NCI-H524 treated with DMSO at 0.1 percent for 48 hours (cell line): ENCODE measurements around the gene OR4K17.
"Not testable (repeated sequence)": the region's sequence is repeated elsewhere in the genome, so short reads cannot be mapped to it uniquely, and the experiment has no call there.

Source experiments
- DNase-seq: peaks from one replicate; lab custom pipeline; 2025; lab: John Stamatoyannopoulos, UW

OR4K17 gene, protein sequence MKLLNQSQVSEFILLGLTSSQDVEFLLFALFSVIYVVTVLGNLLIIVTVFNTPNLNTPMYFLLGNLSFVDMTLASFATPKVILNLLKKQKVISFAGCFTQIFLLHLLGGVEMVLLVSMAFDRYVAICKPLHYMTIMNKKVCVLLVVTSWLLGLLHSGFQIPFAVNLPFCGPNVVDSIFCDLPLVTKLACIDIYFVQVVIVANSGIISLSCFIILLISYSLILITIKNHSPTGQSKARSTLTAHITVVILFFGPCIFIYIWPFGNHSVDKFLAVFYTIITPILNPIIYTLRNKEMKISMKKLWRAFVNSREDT

DNA sequence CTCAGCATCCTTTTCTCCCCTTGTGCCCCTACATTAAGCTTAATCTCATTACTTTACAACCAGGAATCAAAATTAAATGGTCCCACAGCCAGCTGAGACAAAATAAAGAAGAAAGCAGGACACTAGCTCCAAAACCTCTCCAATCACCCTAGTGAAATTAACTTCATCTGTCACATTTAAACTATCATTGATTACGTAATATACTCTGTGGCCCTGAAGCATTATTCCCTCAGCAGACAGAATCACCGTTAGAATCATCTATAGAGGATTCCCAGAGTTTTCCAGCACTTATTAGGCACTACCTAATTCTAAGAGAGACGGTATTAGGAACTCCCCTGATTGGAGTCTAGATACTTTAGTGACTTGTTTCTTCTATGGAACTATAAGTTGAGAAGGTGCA is at the start of gene OR4K17:
OR4K17 (plus strand) TSS at position 302 of the 400 bp plus-strand sequence. CDS start 6,761 bp downstream, outside the sequence.
- DNase-seq = no peak

DNA sequence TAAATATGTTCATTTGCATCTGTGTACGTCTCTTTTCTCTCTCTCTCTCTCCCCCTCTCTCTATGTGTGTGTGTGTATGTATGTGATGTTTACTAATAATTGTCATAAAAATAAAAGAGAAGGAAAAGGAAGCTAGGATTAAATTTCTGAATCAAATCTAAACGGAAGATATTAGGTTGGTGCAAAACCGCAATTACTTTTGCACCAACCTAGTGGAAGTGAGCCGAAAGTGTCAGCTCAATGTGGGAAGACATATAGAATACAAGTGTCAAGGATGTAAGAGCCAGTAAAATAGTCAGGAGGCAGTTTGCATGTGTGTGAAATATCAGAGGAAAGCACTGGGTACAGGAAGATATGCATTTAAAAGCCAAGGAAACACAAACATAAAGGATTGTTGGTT is 18.5 kb upstream of the OR4K17 start:
- DNase-seq = no peak

DNA sequence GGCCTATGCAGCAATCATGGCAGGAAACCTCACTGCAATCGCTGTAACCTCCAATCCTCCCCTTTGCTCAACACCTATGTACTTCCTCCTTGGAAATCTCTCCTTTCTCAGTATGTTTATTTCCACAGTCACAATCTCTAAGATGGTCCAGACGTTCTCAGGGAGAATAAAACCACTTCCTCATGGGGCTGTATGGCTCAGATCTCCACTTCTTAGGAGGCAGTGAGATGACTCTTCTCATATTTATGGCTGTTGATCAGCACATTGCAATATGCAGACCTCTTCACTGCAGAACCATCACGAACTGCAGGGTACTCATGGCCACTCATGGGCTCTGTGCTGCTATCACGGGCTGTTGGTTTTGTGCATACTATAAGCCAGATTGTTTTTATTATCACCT is 17.1 kb upstream of the OR4K17 start:
- DNase-seq = no peak

DNA sequence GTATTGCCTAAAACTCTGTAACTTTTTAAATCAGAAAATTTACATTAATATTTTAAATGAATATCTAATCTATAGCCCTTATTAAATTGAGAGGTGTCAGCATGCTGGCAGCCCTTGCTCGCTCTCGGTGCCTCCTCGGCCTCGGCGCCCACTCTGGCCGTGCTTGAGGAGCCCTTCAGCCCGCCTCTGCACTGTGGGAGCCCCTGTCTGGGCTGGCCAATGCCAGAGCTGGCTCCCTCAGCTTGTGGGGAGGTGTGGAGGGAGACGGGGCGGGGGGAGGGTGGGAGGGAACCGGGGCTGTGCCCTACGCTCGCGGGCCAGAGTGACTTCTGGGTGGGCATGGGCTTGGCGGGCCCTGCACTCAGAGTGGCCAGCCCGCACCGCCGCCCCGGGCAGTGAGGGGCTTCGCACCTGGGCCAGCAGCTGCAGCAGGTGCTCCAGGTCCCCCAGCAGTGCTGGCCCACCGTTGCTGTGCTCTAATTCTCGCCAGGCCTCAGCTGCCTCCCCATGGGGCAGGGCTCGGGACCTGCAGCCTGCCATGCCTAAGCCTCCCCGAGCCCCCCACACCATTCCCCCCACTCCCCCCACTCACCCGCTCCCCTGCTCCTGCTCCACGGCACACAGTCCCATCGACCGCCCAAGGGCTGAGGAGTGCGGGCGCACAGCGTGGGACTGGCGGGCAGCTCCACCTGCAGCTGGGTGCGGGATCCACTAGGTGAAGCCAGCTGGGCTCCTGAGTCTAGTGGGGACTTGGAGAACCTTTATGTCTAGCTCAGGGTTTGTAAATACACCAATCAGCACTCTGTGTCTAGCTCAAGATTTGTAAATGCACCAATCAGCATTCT is 11.4 kb upstream of the OR4K17 start:
- DNase-seq = not testable (repeated sequence)

DNA sequence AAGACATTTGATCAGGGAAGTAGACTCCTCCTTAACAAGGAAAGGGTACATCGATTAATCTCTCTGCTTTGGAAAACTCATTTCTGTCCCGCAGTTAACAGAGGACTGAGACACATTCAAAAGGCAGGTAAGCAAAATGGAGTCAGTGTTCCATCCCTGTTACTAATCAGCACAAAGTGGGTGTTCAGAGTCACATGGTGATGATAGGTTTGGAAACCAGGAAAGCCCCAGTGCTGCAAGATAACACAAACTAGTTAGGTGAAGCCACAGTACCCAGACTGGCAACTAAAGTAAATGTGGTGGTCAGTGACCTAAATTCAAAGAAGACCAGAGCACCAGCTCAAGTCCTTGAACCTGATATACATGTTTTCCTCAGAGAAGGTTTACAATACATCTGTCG is 1.8 kb downstream of the OR4K17 start:
- no peak for DNase-seq

DNA sequence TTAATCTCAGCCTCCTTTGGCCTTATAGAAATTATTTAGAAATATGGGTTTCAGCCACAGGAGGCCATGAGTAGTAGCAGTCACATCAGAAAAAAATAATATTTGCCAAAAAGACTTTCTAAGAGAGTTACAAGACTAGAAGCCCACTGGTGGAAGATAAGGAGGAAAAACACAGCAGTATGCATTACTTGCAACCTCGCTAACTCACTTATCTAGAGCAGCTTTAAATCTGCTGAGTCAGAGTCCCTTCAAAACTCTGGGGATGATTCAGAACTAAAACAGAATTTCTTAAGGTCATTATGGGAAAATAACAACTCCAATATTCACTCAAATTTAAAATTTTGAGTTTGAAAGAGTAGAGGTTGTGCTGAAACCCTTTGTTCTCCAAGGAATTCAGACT is 6.2 kb downstream of the OR4K17 start:
- no peak for DNase-seq

DNA sequence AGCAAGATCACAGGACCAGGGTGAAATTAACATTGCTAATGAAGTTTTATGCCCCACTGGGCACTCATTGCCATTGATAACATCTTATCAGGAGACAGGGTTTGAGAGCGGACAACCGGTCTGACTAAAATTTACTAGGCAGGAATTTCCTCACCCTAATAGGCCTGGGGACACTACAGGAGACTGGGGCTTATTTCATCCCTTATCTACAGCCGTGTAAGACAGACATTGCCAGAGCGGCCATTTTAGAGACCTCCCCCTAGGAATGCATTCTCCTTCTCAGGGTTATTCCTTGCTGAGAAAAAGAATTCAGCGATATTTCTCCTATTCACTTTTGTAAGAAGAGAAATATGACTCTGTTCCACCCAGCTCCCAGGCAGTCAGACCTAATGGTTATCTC is 8.3 kb downstream of the OR4K17 start:
- DNase-seq = no peak

DNA sequence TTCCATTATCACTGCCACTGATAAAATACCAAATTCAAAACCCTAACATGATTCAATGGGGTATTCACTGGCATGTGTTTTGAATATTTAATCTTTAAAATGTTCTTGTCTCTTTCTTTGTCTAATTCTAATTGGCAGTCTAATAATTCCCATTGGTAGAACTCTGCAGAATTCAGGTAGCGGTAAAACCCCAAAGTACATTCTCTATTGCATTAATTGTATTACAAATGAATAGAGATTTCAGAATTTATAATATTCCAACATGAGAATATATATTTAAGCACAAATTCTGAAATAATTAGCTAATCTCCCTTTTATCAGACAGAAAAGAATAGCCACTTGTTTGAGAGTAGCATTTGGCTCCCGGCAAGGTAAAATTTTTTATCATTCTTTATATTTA is 28.0 kb downstream of the OR4K17 start, which contains the start of gene OR4N5:
OR4N5 (plus strand) TSS at position 301 of the 400 bp plus-strand sequence. CDS start 4,916 bp downstream, outside the sequence.
- no peak for DNase-seq

DNA sequence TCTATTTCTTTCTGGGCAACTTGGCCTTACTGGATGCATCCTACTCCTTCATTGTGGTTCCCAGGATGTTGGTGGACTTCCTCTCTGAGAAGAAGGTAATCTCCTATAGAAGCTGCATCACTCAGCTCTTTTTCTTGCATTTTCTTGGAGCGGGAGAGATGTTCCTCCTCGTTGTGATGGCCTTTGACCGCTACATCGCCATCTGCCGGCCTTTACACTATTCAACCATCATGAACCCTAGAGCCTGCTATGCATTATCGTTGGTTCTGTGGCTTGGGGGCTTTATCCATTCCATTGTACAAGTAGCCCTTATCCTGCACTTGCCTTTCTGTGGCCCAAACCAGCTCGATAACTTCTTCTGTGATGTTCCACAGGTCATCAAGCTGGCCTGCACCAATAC is 33.4 kb downstream of the OR4K17 start:
- DNase-seq = no peak

DNA sequence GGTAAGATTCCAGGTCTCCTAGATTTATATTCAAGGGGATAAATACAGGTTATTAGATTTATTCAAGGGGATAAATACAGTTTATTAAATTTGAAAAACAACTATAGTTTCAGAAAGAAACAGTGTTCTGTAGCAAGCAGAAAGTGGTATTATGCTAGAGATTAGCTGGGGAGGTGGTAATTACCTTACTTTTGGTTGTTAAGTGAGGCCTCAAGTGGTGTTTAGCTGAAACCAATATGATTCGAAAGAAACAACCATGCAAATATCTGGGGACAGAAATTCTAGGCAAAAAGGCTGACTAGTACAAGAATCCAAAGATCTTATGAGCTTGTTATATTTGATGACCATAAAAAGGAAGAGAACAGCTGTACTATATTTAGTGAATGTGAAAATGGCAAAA is 34.3 kb downstream of the OR4K17 start:
- no peak for DNase-seq

DNA sequence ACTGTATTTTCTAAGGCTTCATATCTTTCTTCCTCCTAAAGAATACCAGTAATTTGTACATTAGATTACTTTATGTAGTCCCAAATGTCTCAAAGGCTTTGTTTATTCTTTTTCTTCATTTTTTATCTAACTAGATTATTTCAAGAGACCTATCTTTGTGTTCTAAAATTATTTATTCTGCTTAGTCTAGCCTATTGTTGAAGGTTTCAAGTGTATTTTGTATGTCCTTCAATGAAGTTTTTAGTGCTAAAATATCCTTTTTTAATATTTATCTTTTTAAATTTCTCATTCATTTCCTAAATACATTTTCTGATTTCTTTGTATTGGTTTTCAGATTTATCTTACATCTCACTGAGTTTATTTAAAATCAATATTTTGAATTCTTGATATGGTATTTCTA is 53.9 kb downstream of the OR4K17 start:
- no peak for DNase-seq

DNA sequence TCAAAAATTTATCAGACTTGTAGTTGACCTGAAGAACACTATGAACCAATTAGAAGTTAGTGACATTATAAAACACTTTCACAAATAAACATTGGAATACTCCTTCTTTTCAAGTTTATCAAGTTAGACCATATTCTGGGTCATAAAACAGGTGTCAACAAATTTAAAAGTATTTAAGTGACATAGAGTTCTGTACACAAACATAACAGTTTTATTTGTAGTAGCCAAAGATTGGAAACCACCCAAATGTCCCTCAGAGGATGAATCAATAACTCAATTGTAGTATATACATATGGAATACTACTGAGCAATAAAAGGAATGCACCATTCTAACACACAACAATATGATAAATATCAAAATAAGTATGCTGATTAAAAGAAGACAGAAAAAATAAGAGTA is 56.6 kb downstream of the OR4K17 start:
- no peak for DNase-seq

DNA sequence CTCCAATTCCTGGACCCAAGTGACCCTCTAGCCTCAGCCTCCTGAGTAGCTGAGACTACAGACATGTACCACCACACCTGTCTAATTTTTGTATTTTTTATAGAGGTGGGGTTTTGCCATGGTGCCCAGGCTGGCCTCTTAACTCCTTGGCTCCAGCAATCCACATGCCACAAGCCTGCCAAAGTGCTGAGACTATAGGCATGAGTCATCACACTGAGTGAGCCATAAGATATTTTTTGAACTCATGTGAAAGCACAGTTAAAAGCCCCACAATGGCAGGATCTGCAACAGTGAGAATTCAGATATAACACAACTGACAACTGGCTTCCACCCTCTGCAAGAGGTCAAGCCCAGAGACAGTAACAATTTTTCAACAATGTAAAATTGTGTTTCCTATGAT is 59.3 kb downstream of the OR4K17 start:
- DNase-seq = not testable (repeated sequence)
